Pulmonary artery endothelial cell (primary cell): Measurements from ENCODE around the gene DISC1. TPM values are rescaled to one million over a fixed set of nuclear protein-coding genes. Genes with fewer than 3 reads are reported as not detected.
"Not testable (repeated sequence)": the region's sequence is repeated elsewhere in the genome, so short reads cannot be mapped to it uniquely, and the experiment has no call there.

Experiments
- DNase-seq: peaks from one replicate; pipeline ENCODE4 v3.0.0-alpha.2; 2011; ENCODE audit warnings: low read depth, low spot score
- total RNA-seq: library from RNA; depleted of rRNA; stranded (reverse); fragments of >200 nt; gene quantifications from 2 replicates; pipeline ENCODE4 v1.2.3, GENCODE V29; 2014

The DISC1 gene
- total RNA-seq, 1 donor from 2014 or later: 10.9 TPM

DNA sequence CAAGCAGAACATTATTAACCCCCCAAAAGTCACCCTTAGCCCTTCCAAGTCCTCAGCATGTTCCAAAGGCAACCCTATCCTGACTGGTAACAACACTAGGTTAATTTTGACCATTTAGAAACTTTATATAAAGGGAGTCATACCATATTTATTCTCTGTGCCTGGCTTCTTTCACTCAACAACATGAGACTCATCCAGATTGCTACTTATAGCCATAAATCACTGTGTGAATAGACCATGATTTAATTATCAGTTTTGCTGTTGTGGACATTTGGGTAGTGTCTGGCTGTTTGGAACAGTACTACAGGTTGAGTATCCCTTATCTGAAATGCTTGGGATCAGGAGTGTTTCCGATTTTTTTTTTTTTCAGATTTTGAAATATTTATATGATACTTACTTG lies 252.1 kb downstream of the DISC1 start:
- no peak for DNase-seq

DNA sequence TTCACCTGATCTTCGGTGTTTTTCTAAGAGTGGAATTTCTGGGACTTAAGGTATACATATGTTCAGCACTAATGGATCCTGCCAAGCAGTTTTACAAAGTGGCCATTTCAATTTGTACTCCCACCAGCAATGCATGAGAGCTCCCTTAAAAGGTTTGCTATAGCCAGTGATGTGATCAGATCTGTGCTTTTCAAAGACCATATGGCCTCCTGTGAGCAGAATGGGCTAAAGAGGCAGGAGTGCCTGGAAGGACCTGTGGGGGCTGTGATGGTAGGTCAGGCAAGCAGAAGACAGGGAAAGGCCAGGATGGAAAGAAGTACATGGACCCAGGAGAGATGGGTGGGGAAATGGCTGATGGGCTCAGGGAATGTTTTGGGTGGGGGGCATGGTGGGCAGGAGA lies 252.7 kb downstream of the DISC1 start:
- DNase-seq: no peak

DNA sequence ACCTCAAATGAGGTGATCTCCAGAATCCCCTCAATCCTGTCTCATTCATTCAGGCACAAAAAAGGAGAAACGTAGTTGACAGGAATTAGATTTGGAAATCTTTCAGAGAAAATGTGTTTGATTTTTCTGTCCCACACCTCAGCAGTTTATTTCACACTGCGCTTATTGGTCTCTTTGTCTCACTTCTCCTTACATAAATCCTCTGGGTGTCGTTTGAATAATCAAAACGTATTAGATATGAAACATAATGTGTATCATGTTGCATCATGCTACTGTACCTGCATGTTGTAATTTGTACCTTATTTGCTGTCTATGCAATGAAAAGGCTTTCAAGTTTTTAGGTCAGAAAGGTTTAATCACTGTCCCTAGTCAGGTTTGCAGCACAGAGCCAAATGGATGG lies 255.7 kb downstream of the DISC1 start:
- no peak for DNase-seq

DNA sequence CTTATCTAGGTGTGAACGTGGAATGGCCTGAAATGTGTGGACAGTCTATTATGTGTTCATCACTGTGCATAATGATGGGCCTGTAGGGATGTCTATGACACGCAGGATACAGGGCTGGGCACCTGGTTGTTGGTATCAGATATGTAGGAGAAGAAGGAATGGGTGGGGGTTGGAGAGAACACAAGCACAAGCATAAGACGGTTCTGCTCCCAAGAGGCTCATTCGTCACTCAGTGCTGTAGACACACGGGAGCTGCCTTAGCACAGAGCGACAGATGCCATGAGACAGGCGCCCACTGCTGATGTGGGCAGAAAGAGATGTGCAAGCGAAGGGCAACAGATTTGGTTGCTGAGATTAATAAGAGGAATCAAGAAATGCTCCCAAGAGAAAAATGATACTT lies 256.2 kb downstream of the DISC1 start:
- no peak for DNase-seq

DNA sequence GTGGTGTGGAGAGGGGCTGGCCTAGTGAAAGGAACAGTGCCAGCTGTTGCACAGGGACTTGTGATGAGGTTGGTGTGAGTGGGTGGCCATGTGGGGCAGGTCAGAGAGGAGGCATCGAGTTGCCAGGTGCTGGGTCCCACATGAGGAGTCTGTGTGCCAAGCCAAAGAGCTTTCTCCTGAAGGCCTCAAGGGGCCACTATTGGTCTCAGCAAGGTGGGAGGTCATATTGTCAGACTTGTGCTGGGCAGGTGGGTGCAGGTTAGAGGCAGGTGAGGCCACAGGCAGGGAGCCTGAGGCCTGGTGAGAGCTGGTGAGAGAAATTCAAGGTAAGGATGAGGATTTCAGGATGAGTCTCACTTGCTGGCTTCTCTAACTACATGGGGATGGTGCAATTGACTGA lies 256.8 kb downstream of the DISC1 start:
- DNase-seq: no peak

DNA sequence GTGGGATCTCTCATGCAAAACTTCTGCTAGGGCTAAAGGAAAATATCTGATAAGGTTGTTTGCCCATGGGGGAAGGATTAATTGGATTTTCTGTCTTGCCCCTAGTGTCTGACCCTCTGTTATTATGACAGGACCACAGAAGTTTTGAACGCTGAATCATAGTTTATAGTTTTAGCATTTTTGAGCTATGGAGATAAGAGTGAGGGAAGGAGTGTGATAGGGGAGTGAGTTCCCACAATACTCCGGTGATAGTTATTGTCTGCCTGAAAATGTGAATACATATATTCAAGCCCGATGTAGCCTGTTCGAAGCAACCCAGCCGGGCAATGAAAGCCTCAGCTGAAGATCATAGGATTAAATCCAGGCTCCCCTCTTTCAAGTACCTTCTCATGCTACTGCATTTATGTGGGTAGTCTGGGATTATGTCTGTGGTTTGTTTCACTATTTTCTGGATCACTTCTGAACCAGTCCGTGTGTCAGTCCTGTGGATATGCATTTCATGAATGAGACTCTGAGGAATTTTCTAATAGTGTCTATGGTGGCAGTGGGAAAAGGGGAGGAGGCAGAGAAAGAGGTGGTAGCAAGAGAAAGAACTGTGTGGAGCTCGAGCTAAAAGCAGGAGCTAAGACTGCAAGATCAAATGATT lies 258.7 kb downstream of the DISC1 start:
- DNase-seq: no peak

DNA sequence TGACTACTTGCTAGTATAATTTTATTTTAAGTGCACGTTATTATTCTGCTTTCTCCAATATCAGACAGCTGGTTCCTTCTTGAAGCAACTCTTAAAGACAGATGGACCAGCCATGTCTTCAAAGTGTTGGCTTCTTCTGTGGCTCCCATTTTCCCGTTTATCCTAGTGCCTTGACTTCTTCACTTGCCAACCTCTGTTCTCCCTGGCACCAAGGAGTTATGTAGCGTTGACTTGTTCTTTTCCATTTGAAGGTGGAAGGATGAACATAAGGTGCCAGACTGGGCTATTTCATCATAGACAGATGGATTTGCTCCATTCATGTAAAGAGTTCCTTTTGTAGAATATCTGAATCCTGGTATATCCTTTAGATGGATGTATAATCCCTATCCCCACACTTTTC lies 260.6 kb downstream of the DISC1 start:
- DNase-seq: no peak

DNA sequence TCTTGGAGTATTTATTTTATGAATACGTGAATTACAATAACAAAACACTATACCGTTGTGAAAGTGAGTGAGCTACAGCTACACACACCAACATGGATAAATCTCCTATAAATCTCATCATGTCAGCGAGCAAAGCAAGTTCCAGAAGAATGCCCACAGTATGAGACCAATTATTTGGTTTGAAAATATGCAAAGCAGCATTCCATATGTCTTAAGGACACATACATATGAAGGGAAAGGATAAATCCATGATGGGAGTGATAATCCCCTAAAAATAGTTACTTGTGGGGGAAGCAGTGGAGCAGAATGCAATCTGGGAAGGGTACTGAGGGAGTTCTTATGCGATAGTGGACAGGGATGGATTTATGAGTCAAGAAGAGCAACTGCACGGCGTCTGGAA lies 261.3 kb downstream of the DISC1 start:
- no peak for DNase-seq

DNA sequence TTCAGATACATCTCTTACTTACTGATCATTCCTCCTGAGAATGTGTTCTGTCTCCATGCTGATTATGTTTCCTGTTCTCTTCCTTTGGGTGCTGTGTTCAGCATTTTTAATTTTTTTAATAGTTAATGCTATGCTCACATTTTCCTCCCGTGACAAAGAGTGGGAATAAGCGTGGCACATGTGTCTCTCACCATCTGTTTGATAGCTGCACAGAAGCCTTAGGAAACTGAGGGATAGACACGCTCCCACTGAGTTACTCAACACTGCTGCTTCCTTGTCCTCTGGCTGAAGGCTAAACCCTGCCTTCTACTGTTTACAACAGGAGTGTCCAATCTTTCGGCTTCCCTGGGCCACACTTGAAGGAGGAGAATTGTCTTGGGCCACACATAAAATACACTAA lies 264.2 kb downstream of the DISC1 start:
- no peak for DNase-seq

DNA sequence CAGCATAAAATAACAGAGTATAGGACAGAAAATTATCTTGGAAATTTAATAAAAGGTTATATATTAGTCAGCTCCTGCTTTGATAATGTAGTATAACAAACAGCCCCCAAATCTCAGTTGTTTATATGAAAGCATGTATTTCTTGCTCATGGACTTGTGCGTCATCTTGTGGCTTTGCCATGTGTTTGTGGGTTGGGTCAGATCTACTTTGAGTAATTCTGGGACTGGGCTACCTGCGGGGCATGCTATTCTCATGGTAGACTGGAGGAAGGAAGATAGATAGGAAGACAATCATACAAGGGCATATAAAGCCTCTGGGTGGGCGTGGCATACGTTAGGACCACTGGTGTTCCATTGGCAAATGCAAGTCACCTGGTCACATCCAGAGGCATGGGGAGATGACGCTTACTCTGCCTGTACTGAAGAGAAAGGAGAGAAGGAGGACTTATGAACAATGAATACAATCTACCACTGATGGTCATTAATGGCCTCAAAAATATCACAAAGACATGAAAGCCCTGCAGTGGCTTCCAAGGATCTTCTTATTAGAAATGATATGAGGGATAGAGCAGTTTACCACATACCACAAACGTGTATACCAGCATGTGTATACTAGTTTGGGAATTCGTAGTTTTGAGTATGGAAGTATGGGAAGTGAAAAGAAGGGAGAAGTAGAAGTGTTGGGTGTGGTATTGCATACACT lies 267.0 kb downstream of the DISC1 start:
- no peak for DNase-seq

DNA sequence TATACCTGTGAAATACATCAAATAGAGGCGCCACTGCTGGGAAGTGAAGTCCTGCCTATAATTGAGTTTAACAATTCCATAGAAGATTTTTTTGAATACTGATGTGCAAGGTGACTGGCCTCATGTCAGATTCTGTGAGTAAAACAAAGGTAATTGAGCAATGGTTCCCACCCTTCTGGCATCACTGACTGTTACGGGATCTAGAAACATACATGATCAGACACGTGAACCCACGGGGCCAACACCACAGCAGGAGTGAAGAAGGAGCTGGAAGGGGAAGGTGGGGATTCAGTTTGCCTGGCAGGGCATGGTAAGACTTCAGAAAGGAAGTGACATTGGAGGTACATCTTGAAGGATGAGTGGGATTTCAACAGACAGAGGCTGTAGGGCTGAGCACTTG lies 270.2 kb downstream of the DISC1 start:
- no peak for DNase-seq

DNA sequence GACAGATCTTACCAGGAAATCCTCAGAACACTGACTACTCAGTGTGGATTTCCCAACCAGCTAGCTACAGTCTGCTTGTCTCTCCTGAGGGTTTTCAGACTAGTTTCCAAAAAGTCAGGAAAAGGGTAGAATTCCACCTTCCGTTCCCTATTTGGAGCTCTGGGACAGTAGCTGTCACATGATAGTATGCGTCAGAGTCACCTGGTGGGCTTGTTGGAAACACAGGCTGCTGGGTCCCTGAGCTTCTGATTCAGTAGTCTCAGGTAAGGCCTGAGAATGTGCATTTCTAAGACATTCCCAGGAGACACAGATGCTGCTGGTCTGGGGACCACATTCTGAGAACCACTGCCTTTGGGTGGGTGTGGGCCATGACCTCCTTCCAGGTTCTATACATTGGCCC lies 272.5 kb downstream of the DISC1 start:
- no peak for DNase-seq

DNA sequence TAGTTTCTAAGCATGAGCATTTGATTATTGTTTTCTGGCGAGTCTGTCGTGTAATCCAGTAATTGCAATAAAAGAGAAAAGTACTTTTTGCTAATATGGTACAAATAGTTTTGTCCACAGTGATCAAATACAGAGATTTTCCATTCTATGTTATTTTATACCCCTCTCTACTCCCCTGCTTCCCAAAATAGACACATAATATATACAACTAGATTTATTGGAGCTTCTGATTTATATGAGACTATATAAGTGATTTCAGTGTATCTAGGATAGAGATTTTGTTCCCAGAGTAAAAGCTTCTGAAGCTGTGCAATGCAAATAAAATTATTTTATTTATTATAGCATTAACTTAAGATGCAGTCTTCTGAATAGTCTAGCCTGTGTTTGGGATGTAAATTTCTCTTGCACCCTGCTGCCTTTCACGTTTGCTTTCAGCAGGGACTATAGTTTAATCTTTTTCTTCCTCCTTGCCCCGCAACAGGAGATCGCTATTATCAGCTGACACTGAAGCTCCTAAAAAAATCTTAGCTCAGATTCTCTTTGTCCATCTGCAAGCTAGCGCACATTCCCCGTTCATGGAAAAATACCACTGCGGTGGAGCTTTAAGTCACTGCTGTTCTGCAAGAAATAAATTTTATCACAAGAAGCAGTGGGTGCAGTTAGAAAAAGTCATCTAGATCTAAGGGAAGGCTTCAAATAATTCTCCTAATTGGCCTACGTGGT lies 273.3 kb downstream of the DISC1 start:
- no peak for DNase-seq

DNA sequence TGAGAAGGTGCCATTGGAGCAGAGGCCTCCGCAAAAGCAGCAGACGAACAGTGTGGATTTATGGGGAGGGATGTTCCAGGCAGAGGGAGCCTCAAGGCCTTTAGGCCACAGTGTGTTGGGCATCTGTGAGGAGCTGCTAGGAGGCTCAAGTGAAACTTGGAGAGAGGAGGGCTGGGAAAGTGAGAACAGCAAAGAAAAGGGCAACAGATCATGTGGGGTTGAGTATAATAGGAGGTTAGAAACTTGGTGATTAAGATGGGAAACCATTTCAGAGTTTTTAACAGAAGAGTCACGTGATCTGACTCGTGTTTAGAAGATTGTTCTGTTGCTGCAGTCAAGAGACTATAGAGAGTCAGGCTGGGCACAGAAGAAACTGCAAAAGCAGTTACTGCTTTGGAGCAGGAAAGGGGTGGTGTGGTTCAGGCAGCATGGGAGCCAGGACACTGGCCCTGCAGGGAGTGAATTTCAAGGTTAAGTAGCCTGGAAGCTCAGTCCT lies 277.0 kb downstream of the DISC1 start:
- no peak for DNase-seq

DNA sequence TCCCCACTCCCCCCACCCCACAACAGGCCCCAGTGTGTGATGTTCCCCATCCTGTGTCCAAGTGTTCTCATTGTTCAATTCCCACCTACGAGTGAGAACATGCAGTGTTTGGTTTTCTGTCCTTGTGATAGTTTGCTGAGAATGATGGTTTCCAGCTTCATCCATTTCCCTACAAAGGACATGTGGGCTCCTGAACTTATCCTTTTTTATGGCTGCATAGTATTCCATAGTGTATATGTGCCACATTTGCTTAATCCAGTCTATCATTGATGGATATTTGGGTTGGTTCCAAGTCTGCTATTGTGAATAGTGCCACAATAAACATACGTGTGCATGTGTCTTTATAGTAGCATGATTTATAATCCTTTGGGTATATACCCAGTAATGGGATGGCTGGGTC lies 280.7 kb downstream of the DISC1 start:
- DNase-seq: not testable (repeated sequence)

DNA sequence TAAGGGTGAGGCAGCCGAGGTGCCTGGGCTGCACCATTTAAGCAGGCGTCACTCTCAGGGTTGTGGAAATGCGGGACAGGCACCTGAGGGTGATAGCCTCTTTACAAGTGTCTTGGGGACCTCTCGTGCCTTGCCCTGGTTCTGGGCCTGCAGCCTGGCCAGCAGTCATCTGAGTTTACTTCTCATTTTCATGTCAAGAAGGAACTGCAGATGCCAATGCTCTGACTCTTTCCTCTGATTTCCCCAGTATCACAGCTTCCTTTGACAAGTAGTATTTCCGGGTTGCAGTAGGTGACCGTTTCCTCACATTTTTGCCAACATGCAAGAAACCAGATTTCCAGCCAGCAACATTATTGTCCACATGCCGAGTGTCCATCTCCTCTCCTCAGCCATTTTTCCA lies 286.9 kb downstream of the DISC1 start:
- no peak for DNase-seq

DNA sequence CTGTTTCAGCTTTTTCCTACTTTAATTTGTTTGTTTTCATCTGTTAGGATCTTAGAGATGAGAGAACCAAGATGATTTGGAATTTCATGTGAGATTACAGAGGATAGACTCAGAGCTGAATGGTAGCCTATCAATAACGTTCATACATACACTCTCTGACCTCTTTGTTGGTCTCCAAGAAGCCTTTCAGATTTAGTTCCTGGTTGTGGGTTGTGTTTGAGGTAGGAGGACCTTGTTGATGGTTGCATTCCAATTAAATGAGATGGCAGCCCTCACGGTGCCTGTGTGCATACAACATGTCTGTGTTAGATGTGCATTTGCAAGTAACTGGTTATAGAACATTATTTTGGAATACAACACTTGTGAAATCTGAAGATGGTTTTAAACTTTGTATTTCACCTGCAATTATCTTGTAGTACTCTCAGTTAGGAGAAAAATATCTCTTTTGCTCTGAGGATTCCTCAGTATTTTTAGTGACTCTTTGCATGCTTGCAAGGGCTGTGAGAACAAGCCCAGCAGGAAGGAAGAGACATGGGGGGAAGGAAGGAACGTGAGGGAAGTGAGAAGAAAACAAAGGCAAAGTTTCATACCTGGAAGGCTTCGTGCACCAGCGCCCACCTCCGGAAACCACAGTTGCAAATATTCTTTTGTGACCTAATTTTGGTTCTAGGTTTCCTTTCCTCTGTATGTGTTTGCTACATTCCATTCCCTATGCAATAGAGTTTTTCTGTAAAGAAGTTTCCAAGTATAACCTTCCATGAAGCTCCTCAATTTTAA lies 291.8 kb downstream of the DISC1 start:
- no peak for DNase-seq

DNA sequence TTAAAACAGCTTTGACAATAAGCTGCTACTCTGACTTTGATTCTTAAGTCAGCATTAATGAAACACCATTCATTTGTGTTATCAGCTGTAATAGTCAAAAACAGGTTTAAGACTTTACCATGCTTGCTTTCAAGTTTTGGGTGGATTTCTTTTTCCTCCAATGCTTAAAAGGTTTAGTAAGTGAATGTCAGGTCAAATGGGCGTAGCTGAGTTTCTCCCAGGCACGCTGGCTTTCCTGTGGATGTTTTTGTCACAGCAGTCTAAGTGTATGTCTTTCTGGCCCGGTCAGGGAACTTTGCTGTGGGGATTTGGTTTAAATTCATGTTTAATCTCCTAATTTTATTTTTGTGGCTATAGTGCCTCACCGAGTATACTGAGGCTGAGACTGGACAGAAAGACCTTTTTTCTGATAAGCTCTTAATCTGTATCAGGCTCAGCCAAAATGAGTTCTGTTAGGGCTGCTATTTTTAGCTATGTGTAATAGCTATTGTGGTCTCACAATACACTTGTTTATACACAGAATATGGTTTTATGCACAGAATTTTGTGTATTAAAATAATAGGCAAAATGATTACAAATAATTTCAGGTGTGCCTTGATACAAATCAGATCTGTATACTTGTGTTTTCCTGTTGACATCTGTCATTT lies 292.8 kb downstream of the DISC1 start:
- DNase-seq: no peak

DNA sequence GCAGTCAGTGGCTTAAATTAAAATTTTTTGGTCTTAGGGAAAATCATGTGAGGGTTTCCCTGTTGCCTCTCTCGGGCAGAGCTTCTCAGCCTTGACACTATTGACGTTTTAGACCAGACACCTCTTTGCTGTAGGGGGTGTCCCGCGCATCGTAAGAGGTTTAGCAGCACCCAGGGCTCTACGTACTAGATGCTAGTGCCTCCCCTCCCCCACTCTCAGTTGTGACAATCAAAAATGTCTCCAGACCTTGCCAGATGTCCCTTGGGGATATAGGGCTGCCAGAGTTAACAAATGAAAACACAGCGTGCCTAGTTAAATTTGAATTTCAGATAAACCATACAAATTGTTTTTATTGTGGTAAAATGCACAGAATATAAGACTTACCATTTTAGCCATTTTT lies 293.3 kb downstream of the DISC1 start:
- no peak for DNase-seq

DNA sequence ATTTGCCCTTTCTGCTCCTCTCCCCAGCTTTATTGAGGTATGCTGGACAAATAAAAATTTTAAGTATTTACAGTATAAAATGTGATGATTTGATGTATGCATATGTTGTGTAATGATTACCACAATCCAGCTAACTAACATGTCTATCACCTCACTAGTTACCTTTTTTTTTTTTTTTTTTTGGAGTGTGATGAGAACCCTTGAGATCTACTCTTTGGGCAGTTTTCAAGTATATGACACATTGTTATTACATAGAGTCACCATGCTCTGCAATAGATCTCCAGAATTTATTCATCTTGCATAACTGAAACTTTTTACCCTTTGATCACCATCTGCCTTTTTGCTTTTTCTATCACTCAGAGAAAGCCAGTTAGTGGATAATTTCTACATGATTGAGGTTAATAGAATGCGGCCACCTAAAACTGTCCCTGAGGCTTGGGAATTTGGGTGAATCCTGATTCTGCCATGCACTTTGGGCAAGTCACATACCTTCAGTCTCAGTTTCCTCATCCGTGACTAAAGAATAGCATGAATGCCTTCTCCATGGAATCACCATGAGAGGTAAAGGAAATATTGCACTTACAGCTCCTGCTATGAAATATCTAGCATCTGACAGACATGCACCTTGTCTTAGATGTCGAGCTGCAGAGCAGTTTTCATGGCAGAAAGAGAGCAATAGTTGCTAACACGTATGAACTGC lies 295.2 kb downstream of the DISC1 start:
- DNase-seq: no peak
